Activated CD4-positive, CD25-positive, alpha-beta regulatory T cell treated with anti-CD3 and anti-CD28 coated beads, Interleukin-2, amount 50 U/mL, for 72 hours (primary cell): ENCODE data around the gene CCDC92.
A peak's percentile ranks its signal among the peaks of the same experiment; 100 is the strongest.

ENCODE experiments used
- DNase-seq: peaks from one replicate; pipeline ENCODE4 v3.0.0; 2021

The CCDC92 gene

DNA sequence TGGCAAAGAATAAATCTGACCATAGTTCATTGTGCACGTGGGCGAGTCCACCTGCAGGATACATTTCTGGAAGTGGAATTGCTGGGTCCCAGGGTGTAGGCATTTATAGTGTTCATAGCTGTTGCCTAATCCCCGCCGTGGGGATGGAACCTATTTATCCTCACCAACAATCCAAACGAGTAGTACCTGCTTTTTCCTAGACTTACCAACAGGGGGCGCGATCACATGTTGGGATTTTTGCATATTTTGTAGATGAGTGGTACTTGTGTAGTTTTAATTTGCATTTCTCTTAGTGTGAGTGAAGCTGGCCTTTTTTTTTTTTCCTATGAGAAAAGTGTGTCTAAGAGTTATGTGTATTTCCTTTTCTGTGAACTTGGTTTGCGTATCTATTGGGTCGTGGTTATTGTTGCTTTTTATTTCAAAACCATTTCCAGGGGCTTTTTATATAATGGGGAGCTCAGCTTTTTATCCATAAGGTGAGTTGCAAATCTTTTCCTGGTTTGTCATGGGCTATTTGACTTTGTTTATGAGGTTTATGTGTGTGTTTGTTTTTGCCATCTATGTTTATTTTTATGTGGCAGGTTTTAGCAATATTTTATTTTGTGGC is 67.2 kb downstream of the CCDC92 start:
- DNase-seq = peak; percentile 56

DNA sequence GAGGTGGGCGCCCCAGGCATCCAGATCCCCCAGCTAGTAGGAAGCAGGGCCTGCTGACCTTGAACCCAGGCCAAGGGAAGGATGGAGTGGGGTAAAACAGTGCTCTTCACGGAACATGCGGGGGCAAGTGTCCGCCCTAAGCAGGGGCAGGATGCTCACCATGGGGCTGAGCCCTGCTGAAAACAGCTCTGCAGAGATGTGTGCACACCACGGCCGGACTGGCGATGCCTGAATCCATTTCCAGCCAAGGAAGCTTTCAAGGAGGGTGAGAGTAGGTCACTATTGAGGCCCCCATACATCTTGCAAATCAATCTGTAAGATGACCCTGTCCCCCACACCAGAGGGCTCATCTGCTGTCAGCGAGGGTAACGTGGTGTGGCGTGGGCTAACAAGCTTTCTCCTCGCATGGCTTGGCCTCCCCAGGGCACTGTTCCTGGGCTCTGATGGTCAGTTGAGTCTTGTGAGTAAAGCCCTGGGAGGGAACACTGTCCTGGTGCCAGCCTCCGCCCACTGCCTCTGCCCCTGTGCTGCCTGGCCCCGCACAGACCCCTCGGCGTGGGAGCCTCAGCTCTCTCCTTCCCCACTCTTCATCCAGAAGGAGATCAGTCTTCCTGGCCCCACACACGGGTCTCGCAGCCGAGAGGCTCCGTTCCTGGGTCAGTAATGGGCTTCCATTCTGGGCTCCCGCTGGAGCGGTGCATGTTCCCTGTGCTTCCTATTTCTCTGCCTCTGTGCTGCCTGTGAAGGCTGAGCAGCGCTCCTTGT is 69.1 kb downstream of the CCDC92 start:
- DNase-seq = no peak

DNA sequence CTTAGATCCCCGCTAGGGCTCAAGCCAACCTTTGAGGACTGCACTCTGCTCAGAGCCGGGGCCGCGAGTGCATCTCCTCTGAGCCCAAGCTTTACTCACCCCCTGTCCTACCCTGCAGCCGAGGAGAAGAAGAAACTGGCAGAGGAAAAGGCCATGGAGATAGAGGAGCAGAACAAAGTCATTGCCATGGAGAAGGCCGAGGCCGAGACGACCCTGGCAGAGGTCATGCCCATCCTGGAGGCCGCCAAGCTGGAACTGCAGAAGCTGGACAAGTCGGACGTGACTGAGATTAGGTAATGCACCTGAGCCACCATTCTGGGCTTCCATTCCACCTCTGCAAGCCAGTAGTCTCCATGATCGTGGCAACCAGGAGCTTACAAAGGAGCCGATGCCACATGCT is 69.8 kb downstream of the CCDC92 start:
- DNase-seq = no peak

DNA sequence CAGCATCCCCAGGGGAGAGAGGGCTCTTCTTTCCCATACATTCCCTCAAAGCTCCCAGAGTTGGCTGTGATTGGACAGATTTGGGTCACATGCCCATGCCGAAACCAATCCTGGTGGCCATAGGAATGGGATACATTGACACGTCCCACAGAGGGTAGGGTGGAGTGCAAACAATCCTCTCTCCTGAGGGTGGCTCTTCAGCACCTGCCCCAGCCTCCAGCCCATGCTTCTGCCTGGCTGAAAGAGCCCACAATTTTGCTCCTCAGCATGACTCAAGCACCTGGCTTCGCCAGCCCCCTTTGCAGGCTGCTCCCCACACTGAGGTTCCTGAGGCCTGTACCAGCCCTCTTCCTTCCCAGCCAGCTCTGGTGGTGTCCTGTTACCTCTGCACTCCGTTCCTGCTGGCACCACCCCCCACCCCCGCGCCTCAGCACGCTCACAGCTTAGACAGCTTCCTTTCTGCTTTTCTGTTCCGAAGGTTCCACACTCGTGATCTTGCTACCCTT is 71.7 kb downstream of the CCDC92 start:
- DNase-seq = no peak

DNA sequence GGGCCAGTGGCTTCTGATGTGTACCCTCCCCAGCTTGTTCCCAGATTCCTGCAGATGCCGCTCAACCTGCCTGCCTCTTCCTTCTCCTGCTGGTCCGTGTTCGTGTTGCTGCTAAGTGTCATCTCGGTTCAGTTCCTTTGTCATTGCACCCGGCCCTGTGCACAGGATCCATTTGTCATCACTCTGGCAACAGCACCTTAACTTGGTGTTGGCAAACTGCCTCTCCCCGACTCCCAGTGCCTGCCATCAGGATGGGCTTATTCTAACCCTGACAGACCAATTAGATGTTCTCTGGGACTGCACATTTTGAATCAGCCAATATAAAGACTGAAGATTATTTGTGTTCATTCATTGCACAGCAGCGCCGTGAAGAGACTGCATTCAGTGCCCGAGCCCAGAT is 73.3 kb downstream of the CCDC92 start:
- no peak for DNase-seq

DNA sequence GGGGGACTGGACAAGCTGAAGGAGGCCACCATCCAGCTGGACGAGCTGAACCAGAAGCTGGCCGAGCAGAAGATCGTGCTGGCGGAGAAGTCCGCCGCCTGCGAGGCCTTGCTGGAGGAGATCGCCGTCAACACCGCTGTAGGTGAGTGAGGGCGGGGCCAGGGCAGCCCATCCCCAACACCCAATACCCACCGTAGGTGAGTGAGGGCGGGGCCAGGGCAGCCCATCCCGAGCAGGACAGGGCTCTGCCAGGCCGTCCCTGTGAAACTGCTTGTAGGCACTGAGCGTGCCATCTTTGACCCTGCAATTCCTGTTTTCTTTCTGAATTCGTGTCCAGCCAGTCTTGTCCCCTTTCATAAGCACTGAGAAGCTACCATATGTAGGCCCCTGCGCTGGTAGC is 74.0 kb downstream of the CCDC92 start:
- no peak for DNase-seq

DNA sequence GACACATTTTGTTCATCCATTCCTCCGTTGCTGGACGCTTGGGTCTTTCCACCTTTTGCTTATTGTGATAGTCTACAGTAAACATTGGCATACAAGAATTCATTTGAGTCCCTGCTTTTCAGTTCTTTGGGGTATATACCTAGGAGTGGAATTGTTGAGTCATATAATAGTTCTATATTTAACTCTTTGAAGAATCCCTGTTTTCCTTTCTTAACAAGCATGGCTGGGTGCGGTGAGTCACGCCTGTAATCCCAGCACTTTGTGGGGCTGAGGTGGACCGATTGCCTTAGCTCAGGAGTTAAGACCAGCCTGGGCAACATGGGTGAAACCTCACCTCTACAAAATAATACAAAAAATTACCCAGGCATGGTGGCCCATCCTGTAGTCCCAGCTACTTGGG is 75.4 kb downstream of the CCDC92 start:
- DNase-seq = no peak

DNA sequence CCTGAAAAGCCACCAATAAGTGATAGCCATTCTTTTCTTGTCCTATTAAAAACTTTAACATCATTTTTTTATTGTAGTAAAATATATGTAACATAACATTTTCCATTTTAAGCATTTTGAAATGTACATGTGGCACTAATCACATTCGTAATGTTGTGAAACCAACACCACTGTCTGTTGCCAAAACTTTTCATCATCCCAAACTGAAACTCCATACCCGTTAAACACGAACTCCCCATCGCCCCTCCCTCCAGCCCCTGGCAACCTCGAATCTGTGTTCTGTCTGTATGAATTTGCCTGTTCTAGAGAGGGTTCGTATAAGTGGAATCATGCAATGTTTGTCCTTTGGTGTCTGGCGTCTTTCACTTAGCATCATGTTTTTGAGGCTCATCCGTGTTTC is 75.9 kb downstream of the CCDC92 start:
- no peak for DNase-seq

DNA sequence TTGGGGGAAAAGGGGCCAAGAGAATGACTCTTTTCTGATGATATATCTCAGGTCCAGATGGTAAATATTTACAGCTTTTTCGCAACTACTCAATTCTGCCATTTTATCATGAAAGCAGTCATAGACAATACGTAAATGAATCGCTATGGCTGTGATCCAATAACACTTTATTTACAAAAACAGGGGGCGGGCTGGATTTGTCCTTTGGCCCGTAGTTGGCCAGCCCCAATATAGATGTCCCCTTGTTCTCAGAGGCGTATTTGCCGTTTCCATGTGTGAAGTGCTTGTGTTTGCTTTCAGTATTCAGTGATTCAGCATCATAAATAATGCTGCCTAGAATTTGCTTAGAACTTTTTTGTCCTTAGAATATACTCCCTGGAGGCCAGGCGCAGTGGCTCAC is 77.2 kb downstream of the CCDC92 start:
- DNase-seq = no peak

DNA sequence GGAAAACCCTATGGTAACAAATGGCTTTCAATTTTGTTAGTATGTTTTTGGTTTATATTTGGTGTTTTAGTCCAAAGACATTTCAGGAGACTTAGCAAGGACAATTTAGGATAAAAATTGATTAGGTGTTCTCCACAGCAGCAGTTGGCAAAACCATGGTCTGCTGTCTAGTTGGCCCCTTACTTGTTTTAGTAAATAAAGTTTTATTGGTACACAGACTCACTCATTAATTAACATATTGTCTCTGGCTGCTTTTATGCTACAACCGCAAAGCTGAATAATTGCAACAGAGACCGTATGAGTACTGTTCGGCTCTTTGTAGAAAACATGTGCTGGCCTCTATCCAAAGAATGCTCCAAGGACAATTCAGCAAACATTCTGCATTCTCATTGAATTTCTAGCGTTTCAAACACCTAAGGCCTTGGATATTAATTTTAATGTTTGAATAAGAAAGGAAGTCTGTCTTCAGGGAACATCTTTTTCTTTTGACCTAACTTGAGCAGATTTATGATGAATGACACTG is 77.7 kb downstream of the CCDC92 start:
- DNase-seq = no peak

DNA sequence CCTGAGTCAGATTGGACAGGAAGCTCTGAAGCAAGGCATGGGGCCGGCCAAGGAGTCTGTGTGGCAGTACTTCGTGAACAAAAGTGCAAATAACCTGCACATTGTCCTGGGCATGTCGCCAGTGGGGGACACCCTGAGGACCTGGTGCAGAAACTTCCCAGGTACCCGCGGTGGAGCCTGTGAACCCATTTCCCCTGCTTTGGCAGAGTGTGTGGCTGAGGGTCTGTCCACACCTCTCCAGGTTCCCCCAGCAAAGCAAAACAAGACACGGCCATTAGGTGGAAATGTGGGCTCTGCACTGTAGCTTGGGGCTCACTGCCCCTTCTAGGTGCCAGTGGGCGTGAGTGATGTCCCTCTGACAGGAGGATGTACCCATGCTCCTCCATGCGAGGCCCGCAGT is 79.4 kb downstream of the CCDC92 start:
- DNase-seq = no peak

DNA sequence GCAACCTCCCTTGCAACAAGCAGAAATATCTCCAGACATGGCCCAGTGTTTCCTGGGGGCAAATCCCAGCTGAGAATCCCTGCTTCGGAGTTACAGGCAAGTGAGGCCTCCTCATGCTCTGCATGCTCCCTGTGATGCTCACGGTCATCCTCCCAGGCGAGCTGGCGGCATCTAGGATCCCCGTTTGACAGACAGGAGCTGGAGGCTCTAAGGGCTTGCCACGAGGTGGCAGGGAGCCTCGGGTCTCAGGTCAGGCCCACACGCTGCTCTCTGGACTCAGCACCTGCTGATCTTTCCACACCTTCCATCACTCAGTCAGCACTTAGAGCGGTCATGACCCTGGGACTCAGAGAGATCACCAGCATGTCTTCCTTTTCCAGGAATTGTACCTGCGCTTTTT is 79.8 kb downstream of the CCDC92 start:
- DNase-seq = no peak

DNA sequence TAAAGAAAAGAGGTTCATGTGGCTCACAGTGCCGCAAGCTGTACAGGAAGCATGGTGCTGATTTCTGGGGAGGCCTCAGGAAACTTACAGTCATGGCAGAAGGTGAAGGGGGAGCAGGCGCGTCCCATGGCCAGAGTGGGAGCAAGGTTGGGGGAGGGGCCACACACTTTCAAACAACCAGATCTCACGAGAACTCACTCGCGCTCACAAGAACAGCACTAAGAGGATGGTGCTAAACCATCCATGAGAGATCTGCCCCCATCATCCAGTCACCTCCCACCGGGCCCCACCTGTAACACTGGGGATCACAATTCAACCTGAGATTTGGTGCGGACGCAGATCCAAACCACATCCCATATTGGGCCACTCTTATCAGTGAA is 80.5 kb downstream of the CCDC92 start:
- DNase-seq = no peak

DNA sequence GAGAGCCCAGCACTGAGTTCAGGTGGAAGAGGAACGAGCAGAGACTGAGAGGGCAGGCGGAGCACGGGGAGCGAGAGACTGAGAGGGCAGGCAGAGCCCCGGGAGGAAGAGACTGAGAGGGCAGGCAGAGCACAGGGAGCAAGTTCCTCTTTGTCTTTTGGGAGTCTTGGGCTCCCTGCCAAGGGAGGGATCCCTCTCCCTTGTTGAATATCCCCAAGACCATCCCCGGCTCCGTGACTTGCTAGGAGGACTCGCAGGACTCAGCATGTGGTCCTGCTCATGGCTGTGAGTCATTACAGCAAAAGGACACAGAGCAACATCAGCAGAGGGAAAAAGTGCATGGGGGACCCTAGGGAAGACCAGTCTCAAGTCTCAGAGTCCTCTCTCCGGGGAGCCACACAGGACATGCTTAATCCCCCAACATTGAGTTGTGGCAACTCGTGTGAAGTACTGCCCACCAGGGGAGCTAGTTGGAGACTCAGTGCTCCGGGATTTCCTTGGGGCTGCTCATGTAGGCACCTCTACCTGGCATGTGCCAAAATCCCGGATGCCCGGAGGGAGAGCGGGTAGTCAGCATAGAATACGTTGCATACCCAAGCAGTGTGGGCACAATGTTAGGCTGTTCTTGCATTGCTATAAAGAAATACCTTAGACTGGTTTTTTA is 81.0 kb downstream of the CCDC92 start:
- no peak for DNase-seq

DNA sequence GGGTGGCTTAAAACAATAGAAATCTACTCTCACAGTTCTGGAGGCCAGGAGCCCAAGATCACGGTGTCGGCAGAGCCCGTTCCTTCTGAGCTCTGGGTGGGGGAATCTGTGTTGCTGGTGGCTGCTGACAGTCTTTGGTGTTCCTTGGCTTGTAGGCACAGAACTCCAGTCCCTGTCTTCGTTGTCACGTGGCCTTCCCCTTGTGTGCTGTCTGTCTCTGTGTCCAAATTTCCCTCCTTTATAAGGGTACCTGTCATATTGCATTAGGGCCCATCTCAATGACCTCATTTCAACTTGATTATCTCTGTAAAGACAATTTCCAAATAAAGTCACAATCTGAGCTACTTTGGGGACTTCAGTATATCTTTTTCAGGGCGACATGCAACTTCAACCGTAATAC is 81.6 kb downstream of the CCDC92 start:
- no peak for DNase-seq

DNA sequence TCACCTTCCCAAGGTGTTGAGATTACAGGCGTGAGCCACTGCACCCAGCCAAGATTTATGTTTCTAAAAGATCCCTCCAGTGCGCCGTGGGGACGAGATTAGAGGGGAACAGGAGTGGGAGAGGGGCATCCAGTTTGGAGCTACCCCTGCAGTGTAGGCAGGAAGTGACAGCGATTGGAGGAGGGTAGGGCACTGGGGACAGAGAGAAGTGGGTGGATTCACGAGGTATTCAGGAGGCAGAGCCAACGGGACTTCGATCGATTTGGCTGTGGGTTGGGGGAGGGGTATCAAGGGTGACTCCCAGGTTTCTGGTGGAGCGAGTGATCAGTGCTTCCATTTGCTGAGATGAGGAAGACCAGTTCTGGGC is 82.1 kb downstream of the CCDC92 start:
- DNase-seq = no peak

DNA sequence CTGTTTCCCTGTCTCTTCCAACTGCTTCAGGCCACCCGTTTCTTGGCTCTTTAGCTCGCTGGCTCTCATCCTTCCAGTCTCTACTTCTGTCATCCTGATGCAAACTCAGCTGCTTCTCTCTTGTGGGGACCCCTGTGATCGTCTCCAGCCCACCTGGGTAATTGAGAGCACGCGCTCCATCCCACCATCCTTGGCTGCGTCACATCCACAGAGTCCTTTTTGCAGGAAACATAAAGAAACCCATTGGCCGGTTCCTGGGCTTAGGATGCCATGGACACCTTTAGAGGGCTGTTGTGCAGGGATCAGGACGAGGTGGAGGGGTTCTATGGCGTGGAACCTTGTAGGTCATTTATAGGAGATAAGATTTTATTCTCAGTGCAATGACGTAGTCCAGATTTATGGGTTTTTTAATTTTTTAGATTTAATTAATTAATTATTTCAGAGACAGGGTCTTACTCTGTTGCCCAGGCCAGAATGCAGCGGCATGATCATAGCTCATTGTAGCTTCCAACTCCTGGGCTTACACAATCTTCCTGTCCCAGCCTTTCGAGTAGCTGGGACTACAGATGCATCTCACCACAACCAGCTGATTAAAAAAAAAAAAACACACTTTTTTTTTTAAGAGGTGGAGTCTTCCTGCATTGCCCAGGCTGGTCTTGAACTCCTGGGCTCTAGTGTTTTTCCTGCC is 82.6 kb downstream of the CCDC92 start:
- no peak for DNase-seq

DNA sequence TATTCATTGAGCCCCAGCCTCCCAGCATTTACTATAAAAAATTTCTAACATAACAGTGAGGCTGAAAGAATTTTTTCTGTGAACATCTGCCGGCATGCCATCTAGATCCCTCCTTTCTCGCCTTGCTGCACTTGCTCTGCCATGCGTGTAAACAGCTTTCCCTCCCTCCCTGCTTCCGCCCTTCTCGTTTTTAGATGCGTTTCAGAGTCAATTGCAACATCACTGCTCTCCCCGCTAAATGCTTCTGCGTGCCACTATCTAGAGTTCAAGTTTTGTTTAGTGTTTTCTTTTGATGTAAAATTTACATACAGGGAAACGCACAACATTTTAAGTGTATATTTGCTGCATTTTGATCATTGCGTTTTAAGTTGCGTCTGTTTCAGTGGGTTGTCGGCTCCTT is 83.6 kb downstream of the CCDC92 start:
- DNase-seq = no peak

DNA sequence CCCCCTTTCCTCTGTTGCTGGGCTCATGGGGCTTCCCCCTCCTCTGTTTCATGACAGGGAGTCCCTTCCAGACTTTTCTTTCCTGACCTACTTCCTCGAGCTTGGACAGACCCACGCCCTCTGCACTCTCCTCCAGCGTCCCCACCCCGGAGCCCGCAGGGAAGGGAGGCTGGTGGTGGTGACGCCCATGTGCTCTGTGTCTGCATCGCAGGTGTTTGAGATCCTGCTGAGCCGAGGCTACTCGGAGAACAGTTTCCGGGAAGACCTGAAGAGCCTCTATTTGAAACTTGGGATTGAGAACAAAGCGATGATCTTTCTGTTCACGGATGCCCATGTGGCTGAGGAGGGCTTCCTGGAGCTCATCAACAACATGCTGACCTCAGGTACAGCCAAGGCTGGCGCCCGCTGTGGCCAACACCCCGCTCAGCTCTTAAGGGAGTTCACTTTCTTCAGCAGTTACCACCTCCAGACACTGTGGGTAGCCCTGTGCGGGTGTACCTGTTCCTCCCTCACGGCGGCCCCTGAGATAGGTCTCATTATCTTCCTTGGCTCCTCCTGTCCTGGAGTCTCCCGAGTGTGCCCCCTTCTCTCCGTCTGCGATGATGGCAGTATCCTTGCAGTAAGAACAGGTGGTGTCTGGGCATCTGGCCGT is 85.6 kb downstream of the CCDC92 start:
- no peak for DNase-seq

DNA sequence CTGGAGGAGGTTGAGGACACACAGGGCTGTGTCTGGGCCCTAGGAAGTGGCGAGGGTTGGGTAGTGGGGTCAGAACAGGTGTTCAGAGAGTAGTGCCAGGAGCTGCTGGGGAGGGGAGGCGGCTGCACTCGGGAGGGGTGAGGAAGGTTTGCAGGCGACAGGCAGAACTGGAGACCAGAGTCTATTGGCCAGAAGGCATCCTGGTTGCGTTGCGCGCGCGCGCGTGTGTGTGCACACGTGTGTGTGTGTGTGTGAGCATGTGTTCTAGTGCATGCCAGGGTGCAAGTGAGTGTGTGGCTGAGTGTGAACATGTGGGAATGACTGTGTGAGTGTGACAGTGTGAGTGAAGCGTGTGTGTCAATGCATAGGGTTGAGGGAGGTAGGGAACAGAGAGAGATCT is 86.4 kb downstream of the CCDC92 start:
- DNase-seq = no peak
